SK-N-SH (cell line): Measurements from ENCODE around the gene MLLT1. TPM values are rescaled to one million over a fixed set of nuclear protein-coding genes. Genes with fewer than 3 reads are reported as not detected.

Experiments
- CTCF ChIA-PET: fragments of 300-600, 350-600 bp; formaldehyde crosslinking; extraction: SDS; loops from one replicate; lab custom pipeline; 2021; lab: Yijun Ruan, JAX
- POLR2A ChIA-PET: fragments of 350-600 bp; sonication (Branson Sonifier 250); formaldehyde crosslinking; extraction: SDS; loops from one replicate; lab custom pipeline; 2020; ENCODE audit warnings: antibody characterized with exemption, inconsistent platforms; lab: Yijun Ruan, JAX
- DNase-seq: peaks from one replicate; pipeline ENCODE4 v3.0.0; 2012
- H2AFZ ChIP-seq: fragments of 200-600 bp; sonication (generic); 2 replicates; pipeline ENCODE4 v1.8.1; 2016; ENCODE audit warnings: antibody characterized with exemption, mild to moderate bottlenecking, low read depth
- H3F3A ChIP-seq: fragments of 200-600 bp; sonication (generic); replicated peaks from 2 replicates; pipeline ENCODE3; 2016; ENCODE audit warnings: antibody characterized with exemption, mild to moderate bottlenecking; ENCODE audit not compliant: insufficient read depth
- H3K27ac ChIP-seq, 2 experiments: fragments of 200-500 bp in 1 of 2; fragments of 200-600 bp in 1 of 2; sonication (Bioruptor generic) in 1 of 2; sonication (generic), shearing (Covaris generic) in 1 of 2; 2 replicates each; pipeline versions ENCODE4 v1.5.1 to v1.6.1; 2014 to 2016; ENCODE audit warnings: low read depth in 2 of 2, inconsistent platforms in 1 of 2, low read length in 1 of 2, mild to moderate bottlenecking in 1 of 2, mixed read lengths in 1 of 2
- H3K27me3 ChIP-seq: fragments of 200-600 bp; sonication (generic), shearing (Covaris generic); 2 replicates; pipeline ENCODE4 v1.6.1; 2016; ENCODE audit warnings: mixed run types; ENCODE audit not compliant: insufficient read depth
- H3K36me3 ChIP-seq, 2 experiments: fragments of 200-500 bp in 1 of 2; fragments of 200-600 bp in 1 of 2; sonication (Bioruptor generic) in 1 of 2; sonication (generic) in 1 of 2; replicated peaks in 1 of 2; 2 replicates each; pipeline versions ENCODE3 to v1.5.1; 2014 to 2016; ENCODE audit warnings: low read length in 1 of 2, mild to moderate bottlenecking in 1 of 2; ENCODE audit not compliant: insufficient read depth in 2 of 2, control insufficient read depth in 1 of 2
- H3K4me1 ChIP-seq, 2 experiments: fragments of 200-500 bp in 1 of 2; fragments of 200-600 bp in 1 of 2; sonication (Bioruptor generic) in 1 of 2; sonication (generic), shearing (Covaris generic) in 1 of 2; 2 replicates each; pipeline versions ENCODE4 v1.5.1 to v1.6.1; 2014 to 2016; ENCODE audit warnings: low read depth in 1 of 2, low read length in 1 of 2, mixed run types in 1 of 2; ENCODE audit not compliant: insufficient read depth in 2 of 2, control insufficient read depth in 1 of 2
- H3K4me2 ChIP-seq: fragments of 200-600 bp; sonication (generic), shearing (Covaris generic); 2 replicates; pipeline ENCODE4 v1.6.1; 2017; ENCODE audit warnings: mixed run types
- H3K4me3 ChIP-seq, 2 experiments: fragments of 200-500 bp in 1 of 2; fragments of 200-600 bp in 1 of 2; sonication (Bioruptor generic) in 1 of 2; sonication (generic), shearing (Covaris generic) in 1 of 2; 2 replicates each; pipeline versions ENCODE4 v1.5.1 to v1.8.1; 2014 to 2016; ENCODE audit warnings: low read depth in 2 of 2, inconsistent platforms in 1 of 2, low read length in 1 of 2, mild to moderate bottlenecking in 1 of 2, mixed read lengths in 1 of 2, moderate library complexity in 1 of 2
- H3K79me2 ChIP-seq: fragments of 200-600 bp; sonication (generic); 2 replicates; pipeline ENCODE4 v1.8.1; 2017; ENCODE audit warnings: mild to moderate bottlenecking; ENCODE audit not compliant: insufficient read depth
- H3K9ac ChIP-seq: fragments of 200-600 bp; sonication (generic); 2 replicates; pipeline ENCODE4 v1.6.1; 2017; ENCODE audit warnings: mixed run types
- H3K9me2 ChIP-seq: fragments of 200-600 bp; sonication (generic); 2 replicates; pipeline ENCODE4 v1.6.1; 2017; ENCODE audit warnings: mixed run types
- H3K9me3 ChIP-seq: fragments of 200-600 bp; sonication (generic); 2 replicates; pipeline ENCODE4 v1.6.1; 2017; ENCODE audit warnings: mixed run types, mild to moderate bottlenecking, moderate library complexity
- H4K20me1 ChIP-seq: fragments of 200-600 bp; sonication (generic); 2 replicates; pipeline ENCODE4 v1.6.1; 2017; ENCODE audit warnings: mild to moderate bottlenecking, mixed run types; ENCODE audit not compliant: insufficient read depth
- CHD2 ChIP-seq: fragments of 150-350 bp; IDR thresholded peaks from 2 replicates; pipeline ENCODE4 v1.6.1; 2018; ENCODE audit warnings: low read length; ENCODE audit not compliant: partially characterized antibody
- ELF1 ChIP-seq: IDR thresholded peaks from 2 replicates; pipeline ENCODE4 v1.4.0; 2012
- FOXJ3 ChIP-seq: sonication (generic); formaldehyde crosslinking; IDR thresholded peaks from 2 replicates; pipeline ENCODE4 v1.5.1; 2020; ENCODE audit warnings: mild to moderate bottlenecking, missing genetic modification reagents
- GATA2 ChIP-seq: sonication (generic); formaldehyde crosslinking; IDR thresholded peaks from 2 replicates; pipeline ENCODE4 v1.5.0; 2020; ENCODE audit warnings: mild to moderate bottlenecking, missing genetic modification reagents
- IRF3 ChIP-seq: fragments of 150-350 bp; IDR thresholded peaks from 2 replicates; pipeline ENCODE4 v1.6.1; 2016; ENCODE audit warnings: mild to moderate bottlenecking, low read depth, low read length
- JUND ChIP-seq: IDR thresholded peaks from 2 replicates; pipeline ENCODE4 v1.4.0; 2012
- MXI1 ChIP-seq: IDR thresholded peaks from 2 replicates; pipeline ENCODE4 v1.6.1; 2012; ENCODE audit warnings: mild to moderate bottlenecking, low read depth, low read length, improper control_type of control experiment
- NFIC ChIP-seq: IDR thresholded peaks from 2 replicates; pipeline ENCODE4 v1.4.0; 2012; ENCODE audit warnings: borderline replicate concordance
- POLR2AphosphoS5 ChIP-seq: IDR thresholded peaks from 2 replicates; pipeline ENCODE4 v1.6.1; 2012; ENCODE audit warnings: low read depth, low read length
- RAD21 ChIP-seq: IDR thresholded peaks from 2 replicates; pipeline ENCODE4 v1.6.1; 2012; ENCODE audit warnings: mild to moderate bottlenecking, low read length
- RCOR1 ChIP-seq: fragments of 150-350 bp; IDR thresholded peaks from 2 replicates; pipeline ENCODE4 v1.6.1; 2017; ENCODE audit warnings: antibody characterized with exemption, low read length
- SMC3 ChIP-seq: IDR thresholded peaks from 2 replicates; pipeline ENCODE4 v1.6.1; 2012; ENCODE audit warnings: low read depth, low read length, improper control_type of control experiment
- TCF12 ChIP-seq: IDR thresholded peaks from 2 replicates; pipeline ENCODE4 v1.4.0; 2012
- YY1 ChIP-seq: IDR thresholded peaks from 2 replicates; pipeline ENCODE4 v1.4.0; 2012; ENCODE audit warnings: low read depth, mild to moderate bottlenecking
- WGBS: methylation state at CpG from one replicate; pipeline ENCODE4 v1.1.6; 2017; ENCODE audit warnings: low lambda C conversion rate; 5-methylcytosine and 5-hydroxymethylcytosine counted together
- polyA plus RNA-seq, 3 experiments: library from polyadenylated mRNA; depleted of rRNA; stranded (reverse); fragments of >200 nt; gene quantifications; 2 replicates each; pipeline ENCODE4 v1.2.3, GENCODE V29; 2012
- TF ChIP-seq, protein P1 (sequence below): IDR thresholded peaks from 2 replicates; pipeline ENCODE4 v1.4.0; 2012; ENCODE audit warnings: low read depth, borderline replicate concordance
- TF ChIP-seq, protein P2 (sequence below): fragments of 150-350 bp; IDR thresholded peaks from 2 replicates; pipeline ENCODE4 v1.6.1; 2017; ENCODE audit warnings: antibody characterized with exemption, low read length, low read depth, borderline replicate concordance
- TF ChIP-seq, protein P3 (sequence below): fragments of 200-600 bp; sonication (generic); IDR thresholded peaks from 2 replicates; pipeline ENCODE4 v1.6.1; 2017; ENCODE audit warnings: antibody characterized with exemption, mild to moderate bottlenecking, moderate library complexity
- TF ChIP-seq, protein P4 (sequence below): IDR thresholded peaks from 2 replicates; pipeline ENCODE4 v1.4.0; 2012; ENCODE audit warnings: low read depth, borderline replicate concordance

MLLT1 gene
- polyA plus RNA-seq, 1 of the 3 experiments (the other 2 are of a cell fraction) = 19.0 TPM

- CTCF ChIA-PET = interaction anchor here (2.8 kb wide), 1 partner anchor 13 kb away, joined by 25 read pairs; no protein-coding TSS in a partner anchor
- POLR2A ChIA-PET = interaction anchor here (0.6 kb wide), 1 partner anchor 101 kb away, joined by 3 read pairs; no protein-coding TSS in a partner anchor
- Histone ChIP-seq H3K9ac (no peak overlapping the region), H3K4me1 (peaks cover 5 to 29% of the 10 kb centered on the region in 2 experiments; a peak in 1 of 4 replicates), H3F3A (no peaks in the 10 kb centered on the region), H3K27me3 (no peaks in the 10 kb centered on the region), H3K79me2 (peaks cover 57% of the 10 kb centered on the region; the same call in 1 of the 2 replicates), H3K9me3 (no peaks in the 10 kb centered on the region), H2AFZ (no peak overlapping the region), H4K20me1 (peaks cover 60% of the 10 kb centered on the region), H3K36me3 (peaks cover 0 to 13% of the 10 kb centered on the region in 2 experiments), H3K27ac (no peak overlapping the region), H3K4me3 (no peak overlapping the region), H3K9me2 (no peaks in the 10 kb centered on the region), H3K4me2 (no peak overlapping the region)
- no peak for DNase-seq
- no peak for TF ChIP-seq RAD21
- TF ChIP-seq NFIC = no peak
- TF ChIP-seq FOXJ3 (CRISPR knock-in tag) = no peak
- TF ChIP-seq TCF12 = no peak
- no peak for TF ChIP-seq MXI1
- TF ChIP-seq POLR2AphosphoS5 = no peak
- TF ChIP-seq, protein P1, sequence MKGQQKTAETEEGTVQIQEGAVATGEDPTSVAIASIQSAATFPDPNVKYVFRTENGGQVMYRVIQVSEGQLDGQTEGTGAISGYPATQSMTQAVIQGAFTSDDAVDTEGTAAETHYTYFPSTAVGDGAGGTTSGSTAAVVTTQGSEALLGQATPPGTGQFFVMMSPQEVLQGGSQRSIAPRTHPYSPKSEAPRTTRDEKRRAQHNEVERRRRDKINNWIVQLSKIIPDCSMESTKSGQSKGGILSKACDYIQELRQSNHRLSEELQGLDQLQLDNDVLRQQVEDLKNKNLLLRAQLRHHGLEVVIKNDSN = no peak
- TF ChIP-seq, protein P2, sequence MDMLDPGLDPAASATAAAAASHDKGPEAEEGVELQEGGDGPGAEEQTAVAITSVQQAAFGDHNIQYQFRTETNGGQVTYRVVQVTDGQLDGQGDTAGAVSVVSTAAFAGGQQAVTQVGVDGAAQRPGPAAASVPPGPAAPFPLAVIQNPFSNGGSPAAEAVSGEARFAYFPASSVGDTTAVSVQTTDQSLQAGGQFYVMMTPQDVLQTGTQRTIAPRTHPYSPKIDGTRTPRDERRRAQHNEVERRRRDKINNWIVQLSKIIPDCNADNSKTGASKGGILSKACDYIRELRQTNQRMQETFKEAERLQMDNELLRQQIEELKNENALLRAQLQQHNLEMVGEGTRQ = no peak
- WGBS = 92% methylated on average over 14 of the region's 17 CpGs
Measured at GRCh38 chr19:6230991-6231448, 48.8 kb downstream of the MLLT1 start.

- CTCF ChIA-PET = interaction anchor here (2.8 kb wide), 1 partner anchor 12 kb away, joined by 25 read pairs; no protein-coding TSS in a partner anchor
- no peak for DNase-seq
- H3K4me3 ChIP-seq = no peak overlapping the region
- TF ChIP-seq ELF1 (no peak), JUND (no peak), IRF3 (no peak), RCOR1 (no peak), YY1 (no peak), RAD21 (no peak), GATA2 (CRISPR knock-in tag) (no peak), SMC3 (no peak), MXI1 (no peak), CHD2 (no peak), TCF12 (no peak)
- TF ChIP-seq, protein P3, sequence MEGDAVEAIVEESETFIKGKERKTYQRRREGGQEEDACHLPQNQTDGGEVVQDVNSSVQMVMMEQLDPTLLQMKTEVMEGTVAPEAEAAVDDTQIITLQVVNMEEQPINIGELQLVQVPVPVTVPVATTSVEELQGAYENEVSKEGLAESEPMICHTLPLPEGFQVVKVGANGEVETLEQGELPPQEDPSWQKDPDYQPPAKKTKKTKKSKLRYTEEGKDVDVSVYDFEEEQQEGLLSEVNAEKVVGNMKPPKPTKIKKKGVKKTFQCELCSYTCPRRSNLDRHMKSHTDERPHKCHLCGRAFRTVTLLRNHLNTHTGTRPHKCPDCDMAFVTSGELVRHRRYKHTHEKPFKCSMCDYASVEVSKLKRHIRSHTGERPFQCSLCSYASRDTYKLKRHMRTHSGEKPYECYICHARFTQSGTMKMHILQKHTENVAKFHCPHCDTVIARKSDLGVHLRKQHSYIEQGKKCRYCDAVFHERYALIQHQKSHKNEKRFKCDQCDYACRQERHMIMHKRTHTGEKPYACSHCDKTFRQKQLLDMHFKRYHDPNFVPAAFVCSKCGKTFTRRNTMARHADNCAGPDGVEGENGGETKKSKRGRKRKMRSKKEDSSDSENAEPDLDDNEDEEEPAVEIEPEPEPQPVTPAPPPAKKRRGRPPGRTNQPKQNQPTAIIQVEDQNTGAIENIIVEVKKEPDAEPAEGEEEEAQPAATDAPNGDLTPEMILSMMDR = no peak
- TF ChIP-seq, protein P4, sequence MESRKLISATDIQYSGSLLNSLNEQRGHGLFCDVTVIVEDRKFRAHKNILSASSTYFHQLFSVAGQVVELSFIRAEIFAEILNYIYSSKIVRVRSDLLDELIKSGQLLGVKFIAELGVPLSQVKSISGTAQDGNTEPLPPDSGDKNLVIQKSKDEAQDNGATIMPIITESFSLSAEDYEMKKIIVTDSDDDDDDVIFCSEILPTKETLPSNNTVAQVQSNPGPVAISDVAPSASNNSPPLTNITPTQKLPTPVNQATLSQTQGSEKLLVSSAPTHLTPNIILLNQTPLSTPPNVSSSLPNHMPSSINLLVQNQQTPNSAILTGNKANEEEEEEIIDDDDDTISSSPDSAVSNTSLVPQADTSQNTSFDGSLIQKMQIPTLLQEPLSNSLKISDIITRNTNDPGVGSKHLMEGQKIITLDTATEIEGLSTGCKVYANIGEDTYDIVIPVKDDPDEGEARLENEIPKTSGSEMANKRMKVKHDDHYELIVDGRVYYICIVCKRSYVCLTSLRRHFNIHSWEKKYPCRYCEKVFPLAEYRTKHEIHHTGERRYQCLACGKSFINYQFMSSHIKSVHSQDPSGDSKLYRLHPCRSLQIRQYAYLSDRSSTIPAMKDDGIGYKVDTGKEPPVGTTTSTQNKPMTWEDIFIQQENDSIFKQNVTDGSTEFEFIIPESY = no peak
- TF ChIP-seq, protein P2 = no peak
Measured at GRCh38 chr19:6229951-6230712, 49.6 kb downstream of the MLLT1 start.

More at GRCh38 chr19:6229951-6230712, 49.6 kb downstream of the MLLT1 start:
- no peaks in the 10 kb centered on the region for H3K9me2 ChIP-seq
- no peak overlapping the region for H2AFZ ChIP-seq
- H3K27ac ChIP-seq = no peak overlapping the region
- no peaks in the 10 kb centered on the region for H3F3A ChIP-seq
- POLR2A ChIA-PET = interaction anchor here (0.6 kb wide), 1 partner anchor 100 kb away, joined by 3 read pairs; no protein-coding TSS in a partner anchor
- H3K9me3 ChIP-seq = no peaks in the 10 kb centered on the region
- H4K20me1 ChIP-seq = peaks cover 51% of the 10 kb centered on the region
- H3K9ac ChIP-seq = no peak overlapping the region
- peaks cover 53% of the 10 kb centered on the region; the same call in 1 of the 2 replicates for H3K79me2 ChIP-seq
- H3K36me3 ChIP-seq = peaks cover 0 to 22% of the 10 kb centered on the region in 2 experiments
- H3K4me2 ChIP-seq = no peak overlapping the region
- WGBS = 99% methylated on average over 31 of the region's 43 CpGs
- H3K4me1 ChIP-seq = peaks cover 5 to 20% of the 10 kb centered on the region in 2 experiments; a peak in 1 of 4 replicates
- H3K27me3 ChIP-seq = no peaks in the 10 kb centered on the region
